Liver (tissue), 3 donors: ENCODE data around the gene TEKT2.

Source experiments
- FOXA1 ChIP-seq: IDR thresholded peaks from 2 replicates; pipeline ENCODE4 v1.6.1; 2016; ENCODE audit warnings: antibody characterized with exemption
- HNF4G ChIP-seq: IDR thresholded peaks from 2 replicates; pipeline ENCODE4 v1.6.1; 2016; ENCODE audit warnings: antibody characterized with exemption
- JUND ChIP-seq, 2 donors: IDR thresholded peaks; 2 replicates each; pipeline ENCODE4 v1.6.1; 2016; ENCODE audit warnings: antibody characterized with exemption in 2 of 2
- RAD21 ChIP-seq, 2 donors: IDR thresholded peaks; 2 replicates each; pipeline ENCODE4 v1.6.1; 2016; ENCODE audit warnings: antibody characterized with exemption in 2 of 2, mild to moderate bottlenecking in 2 of 2
- SP1 ChIP-seq: IDR thresholded peaks from 2 replicates; pipeline ENCODE4 v1.6.1; 2018; ENCODE audit warnings: antibody characterized with exemption, mild to moderate bottlenecking
- TAF1 ChIP-seq: conservative IDR thresholded peaks from 2 replicates; pipeline ENCODE4 v1.6.1; 2016; ENCODE audit warnings: antibody characterized with exemption, mild to moderate bottlenecking
- YY1 ChIP-seq: IDR thresholded peaks from 2 replicates; pipeline ENCODE4 v1.6.1; 2016; ENCODE audit warnings: antibody characterized with exemption, mild to moderate bottlenecking
- TF ChIP-seq, protein P1 (sequence below): fragments of 150-350 bp; IDR thresholded peaks from 2 replicates; pipeline ENCODE4 v1.5.1; 2017; ENCODE audit warnings: improper control_type of control experiment, low read depth, low read length; ENCODE audit not compliant: missing input control
- TF ChIP-seq, protein P2 (sequence below): IDR thresholded peaks from 2 replicates; pipeline ENCODE4 v1.6.1; 2016; ENCODE audit warnings: antibody characterized with exemption, mild to moderate bottlenecking
- donor health status: healthy.
- donor health status: healthy.

DNA sequence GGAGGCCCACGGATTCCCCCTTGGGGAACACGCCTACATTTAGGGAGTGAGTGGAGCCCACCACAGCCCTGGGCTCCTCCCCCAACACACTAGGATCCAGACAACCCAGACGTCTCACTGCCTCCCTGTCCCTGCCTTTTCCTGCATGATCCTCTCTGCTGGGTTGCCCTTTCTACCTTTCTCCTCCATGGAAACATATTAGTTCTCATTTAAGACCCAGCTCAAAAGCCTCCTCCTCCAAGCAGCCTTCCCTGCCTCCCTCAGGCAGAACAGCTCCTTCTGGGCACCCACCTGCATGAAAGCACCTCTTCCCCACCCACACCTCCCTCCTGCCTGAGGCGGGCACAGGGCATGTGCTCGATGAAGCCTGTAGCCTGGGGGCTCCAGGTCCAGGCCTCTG is 30.5 kb downstream of the TEKT2 start:
- TF ChIP-seq YY1 (no peak), JUND (IDR thresholded peaks at IDR 0.05) (no peak), RAD21 (IDR thresholded peaks at IDR 0.05) (no peak), SP1 (no peak), TAF1 (no peak), FOXA1 (no peak), HNF4G (no peak)
- TF ChIP-seq, protein P1, sequence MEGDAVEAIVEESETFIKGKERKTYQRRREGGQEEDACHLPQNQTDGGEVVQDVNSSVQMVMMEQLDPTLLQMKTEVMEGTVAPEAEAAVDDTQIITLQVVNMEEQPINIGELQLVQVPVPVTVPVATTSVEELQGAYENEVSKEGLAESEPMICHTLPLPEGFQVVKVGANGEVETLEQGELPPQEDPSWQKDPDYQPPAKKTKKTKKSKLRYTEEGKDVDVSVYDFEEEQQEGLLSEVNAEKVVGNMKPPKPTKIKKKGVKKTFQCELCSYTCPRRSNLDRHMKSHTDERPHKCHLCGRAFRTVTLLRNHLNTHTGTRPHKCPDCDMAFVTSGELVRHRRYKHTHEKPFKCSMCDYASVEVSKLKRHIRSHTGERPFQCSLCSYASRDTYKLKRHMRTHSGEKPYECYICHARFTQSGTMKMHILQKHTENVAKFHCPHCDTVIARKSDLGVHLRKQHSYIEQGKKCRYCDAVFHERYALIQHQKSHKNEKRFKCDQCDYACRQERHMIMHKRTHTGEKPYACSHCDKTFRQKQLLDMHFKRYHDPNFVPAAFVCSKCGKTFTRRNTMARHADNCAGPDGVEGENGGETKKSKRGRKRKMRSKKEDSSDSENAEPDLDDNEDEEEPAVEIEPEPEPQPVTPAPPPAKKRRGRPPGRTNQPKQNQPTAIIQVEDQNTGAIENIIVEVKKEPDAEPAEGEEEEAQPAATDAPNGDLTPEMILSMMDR, result no peak
- TF ChIP-seq, protein P2, sequence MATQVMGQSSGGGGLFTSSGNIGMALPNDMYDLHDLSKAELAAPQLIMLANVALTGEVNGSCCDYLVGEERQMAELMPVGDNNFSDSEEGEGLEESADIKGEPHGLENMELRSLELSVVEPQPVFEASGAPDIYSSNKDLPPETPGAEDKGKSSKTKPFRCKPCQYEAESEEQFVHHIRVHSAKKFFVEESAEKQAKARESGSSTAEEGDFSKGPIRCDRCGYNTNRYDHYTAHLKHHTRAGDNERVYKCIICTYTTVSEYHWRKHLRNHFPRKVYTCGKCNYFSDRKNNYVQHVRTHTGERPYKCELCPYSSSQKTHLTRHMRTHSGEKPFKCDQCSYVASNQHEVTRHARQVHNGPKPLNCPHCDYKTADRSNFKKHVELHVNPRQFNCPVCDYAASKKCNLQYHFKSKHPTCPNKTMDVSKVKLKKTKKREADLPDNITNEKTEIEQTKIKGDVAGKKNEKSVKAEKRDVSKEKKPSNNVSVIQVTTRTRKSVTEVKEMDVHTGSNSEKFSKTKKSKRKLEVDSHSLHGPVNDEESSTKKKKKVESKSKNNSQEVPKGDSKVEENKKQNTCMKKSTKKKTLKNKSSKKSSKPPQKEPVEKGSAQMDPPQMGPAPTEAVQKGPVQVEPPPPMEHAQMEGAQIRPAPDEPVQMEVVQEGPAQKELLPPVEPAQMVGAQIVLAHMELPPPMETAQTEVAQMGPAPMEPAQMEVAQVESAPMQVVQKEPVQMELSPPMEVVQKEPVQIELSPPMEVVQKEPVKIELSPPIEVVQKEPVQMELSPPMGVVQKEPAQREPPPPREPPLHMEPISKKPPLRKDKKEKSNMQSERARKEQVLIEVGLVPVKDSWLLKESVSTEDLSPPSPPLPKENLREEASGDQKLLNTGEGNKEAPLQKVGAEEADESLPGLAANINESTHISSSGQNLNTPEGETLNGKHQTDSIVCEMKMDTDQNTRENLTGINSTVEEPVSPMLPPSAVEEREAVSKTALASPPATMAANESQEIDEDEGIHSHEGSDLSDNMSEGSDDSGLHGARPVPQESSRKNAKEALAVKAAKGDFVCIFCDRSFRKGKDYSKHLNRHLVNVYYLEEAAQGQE, result no peak
